A673 (cell line): ENCODE data around the gene ESPNL.

Experiments
- CTCF ChIP-seq: fragments of 300-800, 200-600 bp; sonication (generic); conservative IDR thresholded peaks from 2 replicates; pipeline ENCODE4 v1.5.1; 2017; ENCODE audit warnings: low read depth, mild to moderate bottlenecking, antibody characterized with exemption, low read length, moderate library complexity, mixed read lengths
- EZH2 ChIP-seq: fragments of 200-600 bp; sonication (generic); IDR thresholded peaks from 2 replicates; pipeline ENCODE4 v1.6.1; 2017; ENCODE audit warnings: borderline replicate concordance, low read depth, mild to moderate bottlenecking, mixed read lengths, antibody characterized with exemption, low read length; ENCODE audit not compliant: poor library complexity, severe bottlenecking

GRCh38 chr2:238081561-238081960 is 18.6 kb upstream of the ESPNL start:
- TF ChIP-seq CTCF (no peak), EZH2 (no peak)
